Fibroblast of villous mesenchyme (primary cell): ENCODE results near the gene GPR183. TPM values are rescaled to one million over a fixed set of nuclear protein-coding genes. Genes with fewer than 3 reads are reported as not detected.

ENCODE experiments used
- DNase-seq: peaks from one replicate; pipeline ENCODE4 v3.0.0-alpha.2; 2010; ENCODE audit warnings: low read depth
- H3K4me3 ChIP-seq: 2 replicates; pipeline ENCODE4 v1.5.1; 2011; ENCODE audit warnings: low read depth, mild to moderate bottlenecking, low read length
- total RNA-seq: library from RNA; depleted of rRNA; stranded (reverse); fragments of >200 nt; gene quantifications from 2 replicates; pipeline ENCODE4 v1.2.3, GENCODE V29; 2012
- TF ChIP-seq, protein P1 (sequence below): IDR thresholded peaks from 2 replicates; pipeline ENCODE4 v1.5.1; 2012; ENCODE audit warnings: low read depth, mild to moderate bottlenecking, low read length; ENCODE audit not compliant: insufficient read depth

GPR183 gene
- total RNA-seq, 1 donor = 0.86 TPM

GRCh38 chr13:99346335-99347042, 39.3 kb upstream of the GPR183 start:
- H3K4me3 ChIP-seq = no peak overlapping the region

GRCh38 chr13:99345345-99345744, 38.1 kb upstream of the GPR183 start:
- no peak overlapping the region for H3K4me3 ChIP-seq
- no peak for DNase-seq
- TF ChIP-seq, protein P1, sequence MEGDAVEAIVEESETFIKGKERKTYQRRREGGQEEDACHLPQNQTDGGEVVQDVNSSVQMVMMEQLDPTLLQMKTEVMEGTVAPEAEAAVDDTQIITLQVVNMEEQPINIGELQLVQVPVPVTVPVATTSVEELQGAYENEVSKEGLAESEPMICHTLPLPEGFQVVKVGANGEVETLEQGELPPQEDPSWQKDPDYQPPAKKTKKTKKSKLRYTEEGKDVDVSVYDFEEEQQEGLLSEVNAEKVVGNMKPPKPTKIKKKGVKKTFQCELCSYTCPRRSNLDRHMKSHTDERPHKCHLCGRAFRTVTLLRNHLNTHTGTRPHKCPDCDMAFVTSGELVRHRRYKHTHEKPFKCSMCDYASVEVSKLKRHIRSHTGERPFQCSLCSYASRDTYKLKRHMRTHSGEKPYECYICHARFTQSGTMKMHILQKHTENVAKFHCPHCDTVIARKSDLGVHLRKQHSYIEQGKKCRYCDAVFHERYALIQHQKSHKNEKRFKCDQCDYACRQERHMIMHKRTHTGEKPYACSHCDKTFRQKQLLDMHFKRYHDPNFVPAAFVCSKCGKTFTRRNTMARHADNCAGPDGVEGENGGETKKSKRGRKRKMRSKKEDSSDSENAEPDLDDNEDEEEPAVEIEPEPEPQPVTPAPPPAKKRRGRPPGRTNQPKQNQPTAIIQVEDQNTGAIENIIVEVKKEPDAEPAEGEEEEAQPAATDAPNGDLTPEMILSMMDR = no peak

More at GRCh38 chr13:99346335-99347042, 39.3 kb upstream of the GPR183 start:
- DNase-seq = no peak
- TF ChIP-seq, protein P1 = no peak

GRCh38 chr13:99344610-99345208, 37.5 kb upstream of the GPR183 start:
- TF ChIP-seq, protein P1 = no peak
- H3K4me3 ChIP-seq = no peak overlapping the region
- no peak for DNase-seq

DNA sequence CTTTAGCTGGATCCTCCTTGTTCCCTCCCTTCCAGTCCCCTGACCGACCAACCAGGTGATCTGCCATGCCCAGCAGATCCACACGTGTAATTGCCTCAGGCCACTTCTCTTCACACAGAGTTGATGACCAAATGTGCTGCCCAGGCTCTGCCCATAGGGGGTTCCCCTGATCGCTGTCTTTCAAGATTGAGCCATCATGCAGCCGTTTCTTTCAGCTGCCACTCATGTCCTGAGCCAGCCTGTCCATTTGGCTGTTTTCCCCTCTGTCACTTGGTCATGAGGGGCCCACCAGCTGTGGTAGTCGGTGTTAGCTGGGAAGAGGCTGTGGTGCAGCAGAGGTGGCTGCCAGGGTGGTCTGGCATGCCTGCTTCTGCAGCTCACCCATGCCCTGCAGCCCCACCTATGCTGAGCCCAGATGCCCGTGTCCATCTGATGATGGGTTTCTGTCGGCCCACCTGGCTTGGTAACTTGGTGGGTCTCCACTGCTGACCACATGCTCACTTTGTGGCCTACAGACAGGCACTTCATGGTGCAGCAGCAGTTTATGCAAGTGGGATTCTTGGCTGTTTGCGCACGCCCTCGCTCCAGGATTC, 35.6 kb upstream of the GPR183 start:
- no peak overlapping the region for H3K4me3 ChIP-seq
- no peak for DNase-seq
- TF ChIP-seq, protein P1 = no peak

- TF ChIP-seq, protein P1 = no peak
Measured at GRCh38 chr13:99341969-99342722, 34.9 kb upstream of the GPR183 start.

DNA sequence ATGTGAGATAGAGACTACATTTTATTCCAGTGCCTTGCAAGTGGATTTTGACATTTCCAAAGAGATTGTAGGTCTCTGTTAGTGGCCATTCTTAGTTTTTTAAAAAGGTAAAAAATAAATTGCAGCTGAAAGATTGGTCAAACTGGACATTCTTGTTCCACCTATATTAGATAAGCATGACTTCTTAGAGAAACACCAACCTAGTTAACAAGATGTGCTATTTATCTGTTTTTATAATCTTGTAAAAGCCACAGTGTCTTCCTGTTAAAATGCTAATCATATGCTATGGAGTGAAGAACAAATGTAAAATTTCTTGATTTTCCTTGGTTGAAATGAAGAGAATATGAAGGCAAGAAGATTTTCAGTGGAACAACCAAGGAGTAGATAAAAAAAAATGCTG, 33.4 kb upstream of the GPR183 start:
- no peak for DNase-seq
- TF ChIP-seq, protein P1 = no peak
- no peak overlapping the region for H3K4me3 ChIP-seq

More at GRCh38 chr13:99341969-99342722, 34.9 kb upstream of the GPR183 start:
- no peak overlapping the region for H3K4me3 ChIP-seq
- DNase-seq = no peak
